HG03095 (cell line): Measurements from ENCODE around the gene MOXD1.
"Not testable (repeated sequence)": the region's sequence is repeated elsewhere in the genome, so short reads cannot be mapped to it uniquely, and the experiment has no call there.

Experiments
- ATAC-seq: cut with Tn5 transposase; IDR thresholded peaks from one replicate; pipeline ENCODE4 v1.9.1; 2021; ENCODE audit warnings: moderate library complexity; ENCODE audit not compliant: unreplicated experiment

MOXD1 gene

GRCh38 chr6:132357120-132357519 is 44.2 kb downstream of the MOXD1 start:
- no peak for ATAC-seq

GRCh38 chr6:132354517-132355167 is 46.6 kb downstream of the MOXD1 start:
- ATAC-seq = no peak

- ATAC-seq = not testable (repeated sequence)
Measured at GRCh38 chr6:132351986-132352385, 49.3 kb downstream of the MOXD1 start.

- no peak for ATAC-seq
Measured at GRCh38 chr6:132348231-132348630, 53.0 kb downstream of the MOXD1 start.

GRCh38 chr6:132344811-132345210 is 56.5 kb downstream of the MOXD1 start:
- no peak for ATAC-seq

GRCh38 chr6:132341646-132342045 is 59.6 kb downstream of the MOXD1 start:
- no peak for ATAC-seq

GRCh38 chr6:132334521-132334885 is 66.8 kb downstream of the MOXD1 start:
- no peak for ATAC-seq

GRCh38 chr6:132333639-132334520 is 67.4 kb downstream of the MOXD1 start:
- ATAC-seq = no peak

- ATAC-seq = no peak
Measured at GRCh38 chr6:132330759-132331158, 70.5 kb downstream of the MOXD1 start.

GRCh38 chr6:132322398-132322797 is 78.9 kb downstream of the MOXD1 start:
- no peak for ATAC-seq

GRCh38 chr6:132320007-132320406 is 81.3 kb downstream of the MOXD1 start:
- ATAC-seq = no peak

- ATAC-seq = no peak
Measured at GRCh38 chr6:132316970-132317369, 84.3 kb downstream of the MOXD1 start.

GRCh38 chr6:132314432-132314831 is 86.8 kb downstream of the MOXD1 start:
- no peak for ATAC-seq

GRCh38 chr6:132310921-132311320 is 90.4 kb downstream of the MOXD1 start:
- ATAC-seq = no peak

GRCh38 chr6:132310151-132310550 is 91.1 kb downstream of the MOXD1 start:
- not testable (repeated sequence) for ATAC-seq

- no peak for ATAC-seq
Measured at GRCh38 chr6:132304891-132305305, 96.4 kb downstream of the MOXD1 start.

- peak; percentile 73 for ATAC-seq
Measured at GRCh38 chr6:132300323-132300949, 100.8 kb downstream of the MOXD1 start.

- ATAC-seq = no peak
Measured at GRCh38 chr6:132298344-132298949, 102.8 kb downstream of the MOXD1 start.

- no peak for ATAC-seq
Measured at GRCh38 chr6:132289756-132290155, 111.5 kb downstream of the MOXD1 start.

- no peak for ATAC-seq
Measured at GRCh38 chr6:132287101-132287500, 114.2 kb downstream of the MOXD1 start.

GRCh38 chr6:132286298-132287019 is 114.8 kb downstream of the MOXD1 start:
- ATAC-seq = no peak
